ENCODE measurements around the gene FRK.
"Not testable (repeated sequence)": the region's sequence is repeated elsewhere in the genome, so short reads cannot be mapped to it uniquely, and the experiment has no call there.

The FRK gene

GRCh38 chr6:116003668-116004067 lies 57.0 kb downstream of the FRK start:
- no peak for DNase-seq

GRCh38 chr6:116002756-116003155 lies 57.9 kb downstream of the FRK start:
- no peak for DNase-seq

- no peak for DNase-seq
These were observed 61.5 kb downstream of the FRK start for GRCh38 chr6:115999235-115999634.

GRCh38 chr6:115997990-115998585 lies 62.6 kb downstream of the FRK start:
- DNase-seq = no peak

GRCh38 chr6:115986026-115986425 lies 74.7 kb downstream of the FRK start:
- no peak for DNase-seq

GRCh38 chr6:115984809-115985208 lies 75.9 kb downstream of the FRK start:
- no peak for DNase-seq

GRCh38 chr6:115983998-115984397 lies 76.7 kb downstream of the FRK start:
- DNase-seq = no peak

GRCh38 chr6:115982453-115982852 lies 78.2 kb downstream of the FRK start:
- DNase-seq = no peak

GRCh38 chr6:115977220-115977619 lies 83.5 kb downstream of the FRK start:
- no peak for DNase-seq

- no peak for DNase-seq
These were observed 84.3 kb downstream of the FRK start for GRCh38 chr6:115976321-115976870.

- no peak for DNase-seq
These were observed 88.0 kb downstream of the FRK start for GRCh38 chr6:115972679-115973078.

GRCh38 chr6:115971785-115972184 lies 88.9 kb downstream of the FRK start:
- DNase-seq = no peak

GRCh38 chr6:115969930-115970273 lies 90.8 kb downstream of the FRK start:
- DNase-seq = no peak

- DNase-seq = no peak
These were observed 91.3 kb downstream of the FRK start for GRCh38 chr6:115969207-115969929.

GRCh38 chr6:115960286-115960685 lies 100.4 kb downstream of the FRK start:
- not testable (repeated sequence) for DNase-seq

- DNase-seq = no peak
These were observed 101.7 kb downstream of the FRK start for GRCh38 chr6:115958958-115959357.

- no peak for DNase-seq
These were observed 106.0 kb downstream of the FRK start for GRCh38 chr6:115954740-115955139.

- DNase-seq = no peak
These were observed 111.9 kb downstream of the FRK start for GRCh38 chr6:115948751-115949150.

GRCh38 chr6:115947966-115948541 lies 112.6 kb downstream of the FRK start:
- DNase-seq = no peak

- DNase-seq = no peak
These were observed 114.9 kb downstream of the FRK start for GRCh38 chr6:115945812-115946211.

GRCh38 chr6:115945306-115945705 lies 115.4 kb downstream of the FRK start:
- DNase-seq = no peak

GRCh38 chr6:115944829-115945228 lies 115.9 kb downstream of the FRK start:
- not testable (repeated sequence) for DNase-seq

- DNase-seq = not testable (repeated sequence)
These were observed 123.2 kb downstream of the FRK start for GRCh38 chr6:115937502-115937901.

- DNase-seq = no peak
These were observed 125.3 kb downstream of the FRK start for GRCh38 chr6:115935361-115935760.

Data from KG1 (cell line).